ENCODE data around the gene HCRTR1.

The HCRTR1 gene

GRCh38 chr1:31595836-31596736, 21.4 kb upstream of the HCRTR1 start:
- no peak for DNase-seq (ENCODE audit: extremely low read depth, low read depth)
- H3K4me3 ChIP-seq (replicated peaks; ENCODE audit: low read depth, low read length) = no peak overlapping the region

GRCh38 chr1:31596737-31597097, 20.8 kb upstream of the HCRTR1 start:
- no peak for DNase-seq (ENCODE audit: extremely low read depth, low read depth)
- no peak for TF ChIP-seq CTCF (IDR thresholded peaks at IDR 0.05; ENCODE audit: low read depth, low read length, missing control alignments)

More at GRCh38 chr1:31595836-31596736, 21.4 kb upstream of the HCRTR1 start:
- TF ChIP-seq CTCF (IDR thresholded peaks at IDR 0.05; ENCODE audit: low read depth, low read length, missing control alignments) = no peak

GRCh38 chr1:31598980-31599379, 18.5 kb upstream of the HCRTR1 start:
- H3K4me3 ChIP-seq (replicated peaks; ENCODE audit: low read depth, low read length) = no peak overlapping the region
- no peak for TF ChIP-seq CTCF (IDR thresholded peaks at IDR 0.05; ENCODE audit: low read depth, low read length, missing control alignments)
- no peak for DNase-seq (ENCODE audit: extremely low read depth, low read depth)

More at GRCh38 chr1:31596737-31597097, 20.8 kb upstream of the HCRTR1 start:
- H3K4me3 ChIP-seq (replicated peaks; ENCODE audit: low read depth, low read length) = no peak overlapping the region

GRCh38 chr1:31600641-31601040, 16.8 kb upstream of the HCRTR1 start:
- no peak for DNase-seq (ENCODE audit: extremely low read depth, low read depth)
- no peak for TF ChIP-seq CTCF (IDR thresholded peaks at IDR 0.05; ENCODE audit: low read depth, low read length, missing control alignments)
- no peak overlapping the region for H3K4me3 ChIP-seq (replicated peaks; ENCODE audit: low read depth, low read length)

GRCh38 chr1:31602081-31602480, 15.4 kb upstream of the HCRTR1 start:
- H3K4me3 ChIP-seq (replicated peaks; ENCODE audit: low read depth, low read length) = no peak overlapping the region
- TF ChIP-seq CTCF (IDR thresholded peaks at IDR 0.05; ENCODE audit: low read depth, low read length, missing control alignments) = no peak
- no peak for DNase-seq (ENCODE audit: extremely low read depth, low read depth)

- H3K4me3 ChIP-seq (replicated peaks; ENCODE audit: low read depth, low read length) = no peak overlapping the region
- no peak for TF ChIP-seq CTCF (IDR thresholded peaks at IDR 0.05; ENCODE audit: low read depth, low read length, missing control alignments)
- DNase-seq (ENCODE audit: extremely low read depth, low read depth) = no peak
Measured at GRCh38 chr1:31605908-31606427, 11.5 kb upstream of the HCRTR1 start.
